Uterus (tissue), 4 donors: Measurements from ENCODE around the gene ST8SIA6. TPM values are rescaled to one million over a fixed set of nuclear protein-coding genes. Genes with fewer than 3 reads are reported as not detected.

Experiments used
- DNase-seq, 2 donors: peaks; one replicate each; pipeline ENCODE4 v3.0.0-alpha.2; 2019 to 2020
- H3K27ac ChIP-seq, 2 donors: fragments of 200-600 bp; sonication (generic); 1 replicate in 1 of 2; 2 replicates in 1 of 2; pipeline ENCODE4 v1.5.1; 2016 to 2018
- H3K27me3 ChIP-seq, 2 donors: fragments of 200-600 bp; sonication (generic); one replicate each; pipeline ENCODE4 v1.5.1; 2018 to 2019; ENCODE audit warnings: control low read depth in 1 of 2
- H3K36me3 ChIP-seq, 2 donors: fragments of 200-600 bp; sonication (generic); one replicate each; pipeline ENCODE4 v1.5.1; 2019; ENCODE audit warnings: control low read depth in 1 of 2
- H3K4me1 ChIP-seq, 2 donors: fragments of 200-600 bp; sonication (generic); one replicate each; pipeline ENCODE4 v1.5.1; 2018 to 2019; ENCODE audit warnings: control low read depth in 1 of 2
- H3K4me3 ChIP-seq, 2 donors: fragments of 200-600 bp; sonication (generic); 1 replicate in 1 of 2; 2 replicates in 1 of 2; pipeline ENCODE4 v1.5.1; 2018 to 2019; ENCODE audit warnings: mild to moderate bottlenecking in 1 of 2
- H3K9me3 ChIP-seq, 2 donors: fragments of 200-600 bp; sonication (generic); one replicate each; pipeline ENCODE4 v1.5.1; 2019; ENCODE audit warnings: control low read depth in 1 of 2
- CTCF ChIP-seq, 4 experiments: fragments of 200-600 bp in 2 of 4; fragments of 450-650 bp in 2 of 4; sonication (generic) in 2 of 4; IDR thresholded peaks; one replicate each; pipeline ENCODE4 v1.5.1; 2016 to 2019; ENCODE audit warnings: antibody characterized with exemption in 4 of 4, mild to moderate bottlenecking in 2 of 4, moderate library complexity in 1 of 4
- POLR2A ChIP-seq, 2 donors: fragments of 450-650 bp; IDR thresholded peaks; one replicate each; pipeline ENCODE4 v1.6.1; 2016; ENCODE audit warnings: antibody characterized with exemption in 2 of 2, mild to moderate bottlenecking in 1 of 2, moderate library complexity in 1 of 2
- intact Hi-C: fragments of 100-400 bp; cut with DNase I; formaldehyde crosslinking; loops from one replicate; pipeline ENCODE4 v1.15.1; 2023; ENCODE audit warnings: low total_unique reads
- total RNA-seq, 4 donors: library from RNA; depleted of rRNA in 3 of 4; stranded (reverse); fragments of >200 nt in 3 of 4; gene quantifications; one replicate each; pipeline versions ENCODE4 v1.1.0 to v1.2.4, GENCODE V29; 2014 to 2023
- donor health status: DM: yes; HTN: yes; CAD: no.

Gene ST8SIA6
- total RNA-seq, 4 donors from 2014 or later: 0.77 to 1.9 (median 1.1) TPM; not detected in 1

- intact Hi-C loops: no loop called here
- Histone ChIP-seq H3K27ac (peak overlapping the region in 1 of 2 donors; percentile 9), H3K36me3 (no peaks in the 10 kb centered on the region), H3K27me3 (no peaks in the 10 kb centered on the region), H3K9me3 (no peaks in the 10 kb centered on the region), H3K4me1 (no peaks in the 10 kb centered on the region), H3K4me3 (no peak overlapping the region)
- TF ChIP-seq POLR2A (IDR thresholded peaks at IDR 0.05): no peak
- no peak for TF ChIP-seq CTCF (IDR thresholded peaks at IDR 0.05)
- no peak for DNase-seq
Measured at GRCh38 chr10:17385066-17385465, 69.3 kb downstream of the ST8SIA6 start.

GRCh38 chr10:17383801-17384555 lies 70.4 kb downstream of the ST8SIA6 start:
- no peak for TF ChIP-seq POLR2A (IDR thresholded peaks at IDR 0.05)
- no peak for TF ChIP-seq CTCF (IDR thresholded peaks at IDR 0.05)
- no peak overlapping the region for H3K4me3 ChIP-seq
- no peaks in the 10 kb centered on the region for H3K9me3 ChIP-seq
- no peak for DNase-seq
- H3K27me3 ChIP-seq: no peaks in the 10 kb centered on the region
- H3K4me1 ChIP-seq: no peaks in the 10 kb centered on the region
- no peaks in the 10 kb centered on the region for H3K36me3 ChIP-seq
- H3K27ac ChIP-seq: no peak overlapping the region
- intact Hi-C loops: no loop called here

- H3K9me3 ChIP-seq: no peaks in the 10 kb centered on the region
- no peak overlapping the region for H3K27ac ChIP-seq
- H3K27me3 ChIP-seq: no peaks in the 10 kb centered on the region
- no peaks in the 10 kb centered on the region for H3K4me1 ChIP-seq
- TF ChIP-seq CTCF (IDR thresholded peaks at IDR 0.05): no peak
- no peak overlapping the region for H3K4me3 ChIP-seq
- intact Hi-C loops: no loop called here
- no peak for DNase-seq
- no peaks in the 10 kb centered on the region for H3K36me3 ChIP-seq
Measured at GRCh38 chr10:17381502-17382142, 72.8 kb downstream of the ST8SIA6 start.

GRCh38 chr10:17380888-17381287 lies 73.5 kb downstream of the ST8SIA6 start:
- Histone ChIP-seq H3K4me3 (no peak overlapping the region), H3K36me3 (no peaks in the 10 kb centered on the region), H3K4me1 (no peaks in the 10 kb centered on the region), H3K27me3 (no peaks in the 10 kb centered on the region), H3K9me3 (no peaks in the 10 kb centered on the region), H3K27ac (no peak overlapping the region)
- no peak for TF ChIP-seq POLR2A (IDR thresholded peaks at IDR 0.05)
- TF ChIP-seq CTCF (IDR thresholded peaks at IDR 0.05): no peak
- intact Hi-C loops: no loop called here
- no peak for DNase-seq

GRCh38 chr10:17380016-17380415 lies 74.4 kb downstream of the ST8SIA6 start:
- TF ChIP-seq POLR2A (IDR thresholded peaks at IDR 0.05) (no peak), CTCF (IDR thresholded peaks at IDR 0.05) (no peak)
- H3K4me3 ChIP-seq: no peak overlapping the region
- intact Hi-C loops: no loop called here
- H3K4me1 ChIP-seq: no peaks in the 10 kb centered on the region
- no peaks in the 10 kb centered on the region for H3K9me3 ChIP-seq
- no peaks in the 10 kb centered on the region for H3K36me3 ChIP-seq
- H3K27me3 ChIP-seq: no peaks in the 10 kb centered on the region
- no peak overlapping the region for H3K27ac ChIP-seq
- DNase-seq: no peak
